GM23248 (cell line): ENCODE measurements around the gene KCNH5. TPM values are rescaled to one million over a fixed set of nuclear protein-coding genes. Genes with fewer than 3 reads are reported as not detected.

Experiments used
- DNase-seq: peaks from one replicate; pipeline ENCODE4 v3.0.0-alpha.2; 2015
- H2AFZ ChIP-seq: fragments of 200-600 bp; sonication (generic); 2 replicates; pipeline ENCODE4 v1.6.1; 2016; ENCODE audit warnings: antibody characterized with exemption
- H3F3A ChIP-seq: fragments of 200-600 bp; sonication (generic); 2 replicates; pipeline ENCODE4 v1.6.1; 2016; ENCODE audit warnings: mild to moderate bottlenecking, antibody characterized with exemption, mixed run types; ENCODE audit not compliant: insufficient read depth
- H3K27ac ChIP-seq: fragments of 200-600 bp; sonication (generic); 2 replicates; pipeline ENCODE4 v1.5.1; 2016; ENCODE audit warnings: mild to moderate bottlenecking
- H3K27me3 ChIP-seq: fragments of 200-600 bp; sonication (generic); replicated peaks from 2 replicates; pipeline ENCODE4 v1.6.1; 2016; ENCODE audit warnings: mild to moderate bottlenecking; ENCODE audit not compliant: insufficient read depth
- H3K36me3 ChIP-seq: fragments of 200-600 bp; sonication (generic); 2 replicates; pipeline ENCODE4 v1.6.1; 2016; ENCODE audit warnings: low read depth, mild to moderate bottlenecking
- H3K4me1 ChIP-seq: fragments of 200-600 bp; sonication (generic); 2 replicates; pipeline ENCODE4 v1.6.1; 2016; ENCODE audit warnings: mild to moderate bottlenecking; ENCODE audit not compliant: insufficient read depth
- H3K4me2 ChIP-seq: fragments of 200-600 bp; sonication (generic); one replicate; pipeline ENCODE4 v1.6.1; 2016; ENCODE audit warnings: mild to moderate bottlenecking; ENCODE audit not compliant: unreplicated experiment
- H3K4me3 ChIP-seq: fragments of 200-600 bp; sonication (generic); 2 replicates; pipeline ENCODE4 v1.5.1; 2016; ENCODE audit warnings: mild to moderate bottlenecking
- H3K79me2 ChIP-seq: fragments of 200-600 bp; sonication (generic); 2 replicates; pipeline ENCODE4 v1.6.1; 2016; ENCODE audit warnings: mild to moderate bottlenecking; ENCODE audit not compliant: insufficient read depth
- H3K9ac ChIP-seq: fragments of 200-600 bp; sonication (generic); 2 replicates; pipeline ENCODE4 v1.6.1; 2016; ENCODE audit warnings: mild to moderate bottlenecking
- H3K9me2 ChIP-seq: fragments of 200-600 bp; sonication (generic); 2 replicates; pipeline ENCODE4 v1.6.1; 2016; ENCODE audit warnings: mixed run types, mild to moderate bottlenecking, moderate library complexity; ENCODE audit not compliant: insufficient read depth
- H3K9me3 ChIP-seq: fragments of 200-600 bp; sonication (generic); one replicate; pipeline ENCODE4 v1.6.1; 2017; ENCODE audit warnings: low read depth
- H4K20me1 ChIP-seq: fragments of 200-600 bp; sonication (generic); 2 replicates; pipeline ENCODE4 v1.6.0; 2016; ENCODE audit not compliant: insufficient read depth
- EZH2 ChIP-seq: fragments of 200-600 bp; sonication (generic); IDR thresholded peaks from 2 replicates; pipeline ENCODE4 v1.6.1; 2018; ENCODE audit warnings: antibody characterized with exemption, mild to moderate bottlenecking; ENCODE audit not compliant: insufficient read depth, poor library complexity, severe bottlenecking
- EZH2phosphoT487 ChIP-seq: fragments of 200-600 bp; sonication (generic); IDR thresholded peaks from 2 replicates; pipeline ENCODE4 v1.6.1; 2018; ENCODE audit warnings: antibody characterized with exemption, moderate library complexity, mild to moderate bottlenecking, low read depth; ENCODE audit not compliant: insufficient read depth
- WGBS, 2 experiments: methylation state at CpG; one replicate each; pipeline ENCODE4 v1.1.6; 2015 to 2017; ENCODE audit warnings: low lambda C conversion rate in 2 of 2, low coverage in 1 of 2; ENCODE audit errors: missing lambda C conversion rate in 2 of 2; 5-methylcytosine and 5-hydroxymethylcytosine counted together
- in situ Hi-C: fragments of 300-500 bp; cut with MboI; formaldehyde crosslinking; loops from 2 replicates; pipeline ENCODE4 v1.15.0; 2020
- polyA plus RNA-seq: library from polyadenylated mRNA; unstranded; fragments of >200 nt; fragmentation: Nextera tagmentation; extraction: Ambion mirVana; gene quantifications from 2 replicates; pipeline ENCODE4 v1.2.1, GENCODE V29; 2016
- total RNA-seq: library from RNA; depleted of rRNA; stranded (reverse); fragments of >200 nt; shearing (Covaris generic); gene quantifications from 2 replicates; pipeline ENCODE4 v1.2.3, GENCODE V29; 2014

Gene KCNH5
- total and polyA plus RNA-seq, 2 experiments from 2014 or later = not detected

DNA sequence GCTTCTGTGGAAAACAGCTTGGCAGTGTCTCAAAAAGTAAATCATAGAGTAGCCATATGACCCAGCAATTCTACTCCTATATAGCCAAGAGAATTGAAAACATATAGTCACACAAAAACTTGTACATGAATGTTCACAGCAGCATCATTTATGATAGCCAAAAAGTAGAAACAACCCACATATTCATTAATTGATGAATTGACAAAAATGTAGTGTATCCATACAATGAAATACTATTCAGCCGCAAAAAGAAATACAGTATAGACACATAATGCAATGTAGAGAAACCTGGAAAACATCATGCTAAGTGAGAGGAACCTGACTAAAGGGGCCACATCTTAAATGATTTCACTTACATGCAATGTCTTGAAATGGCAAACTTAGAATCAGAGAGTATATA, 326.6 kb downstream of the KCNH5 start:
- 50 to 73% methylated on average over 1 of the region's 1 CpG for WGBS, 2 experiments
- no peak for TF ChIP-seq EZH2
- TF ChIP-seq EZH2phosphoT487 = no peak
- H3K79me2 ChIP-seq = no peaks in the 10 kb centered on the region
- in situ Hi-C loops = no loop called here
- H3K9me2 ChIP-seq = no peaks in the 10 kb centered on the region
- H3K4me2 ChIP-seq = no peak overlapping the region
- no peak for DNase-seq
- H3K4me3 ChIP-seq = no peak overlapping the region
- no peaks in the 10 kb centered on the region for H3K4me1 ChIP-seq
- no peaks in the 10 kb centered on the region for H3K27me3 ChIP-seq
- no peak overlapping the region for H3K9ac ChIP-seq
- H3F3A ChIP-seq = no peaks in the 10 kb centered on the region
- no peaks in the 10 kb centered on the region for H4K20me1 ChIP-seq
- no peak overlapping the region for H3K27ac ChIP-seq
- H2AFZ ChIP-seq = no peak overlapping the region
- H3K36me3 ChIP-seq = no peaks in the 10 kb centered on the region
- no peaks in the 10 kb centered on the region for H3K9me3 ChIP-seq

DNA sequence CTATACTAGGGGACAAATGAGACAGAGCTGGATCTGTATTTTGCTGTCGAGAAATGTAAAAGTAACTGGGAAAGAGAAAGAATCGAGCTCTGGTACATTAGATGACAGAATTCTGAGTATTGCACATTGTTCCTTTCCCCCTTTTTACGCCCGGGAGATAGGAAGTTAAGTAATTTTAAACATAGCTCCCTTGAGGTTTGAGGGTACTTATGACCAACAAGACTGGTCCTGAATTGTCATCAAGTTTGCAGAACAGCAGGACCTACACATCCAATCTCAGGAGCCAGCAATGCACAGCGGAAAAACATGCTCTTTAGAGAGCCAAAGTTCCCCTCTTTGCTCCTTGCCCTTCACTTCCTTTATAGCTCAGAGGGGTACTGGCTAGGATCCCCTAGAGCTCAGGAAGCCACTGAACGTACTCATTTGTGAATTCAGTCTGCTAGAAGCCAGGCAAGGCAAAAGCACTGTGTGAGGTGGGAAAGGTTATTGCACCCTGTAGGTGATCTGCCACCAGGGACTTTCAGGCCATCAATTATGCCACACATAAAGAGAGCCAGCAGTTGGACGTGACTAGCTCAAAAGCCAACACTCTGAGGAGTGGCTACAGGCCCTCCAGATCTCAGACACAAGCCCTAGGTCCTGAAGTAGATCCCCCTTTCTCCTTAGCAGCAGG, 333.8 kb downstream of the KCNH5 start:
- no peak for DNase-seq
- Histone ChIP-seq H3K4me2 (no peak overlapping the region), H3K27ac (no peak overlapping the region), H3K79me2 (no peaks in the 10 kb centered on the region), H3K4me3 (no peak overlapping the region), H3K4me1 (no peaks in the 10 kb centered on the region), H2AFZ (no peak overlapping the region), H4K20me1 (no peaks in the 10 kb centered on the region), H3K36me3 (no peaks in the 10 kb centered on the region), H3K9ac (no peak overlapping the region), H3F3A (no peaks in the 10 kb centered on the region), H3K27me3 (no peaks in the 10 kb centered on the region), H3K9me3 (no peaks in the 10 kb centered on the region), H3K9me2 (no peaks in the 10 kb centered on the region)
- WGBS, 2 experiments = 18% methylated on average over 7 of the region's 7 CpGs
- TF ChIP-seq EZH2 (no peak), EZH2phosphoT487 (no peak)
- in situ Hi-C loops = no loop called here

DNA sequence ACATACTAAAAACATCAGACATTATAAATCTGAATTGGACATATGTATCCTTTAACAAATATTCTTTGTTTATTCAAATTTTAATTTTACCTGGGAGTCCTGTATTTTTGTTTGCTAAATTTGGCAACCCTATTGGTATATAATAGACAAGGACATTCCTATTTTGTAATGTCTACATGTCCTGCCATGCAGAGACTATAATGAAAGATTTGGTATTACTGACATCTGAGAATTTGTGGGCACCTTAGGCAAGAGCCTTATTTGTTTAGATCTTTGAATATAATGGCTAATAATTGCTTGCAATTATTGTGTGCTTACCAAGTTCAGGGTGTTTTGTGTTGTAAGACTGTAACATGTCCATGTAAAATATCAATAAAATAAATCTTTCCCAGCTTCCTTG, 334.4 kb downstream of the KCNH5 start:
- Histone ChIP-seq H3K9me2 (no peaks in the 10 kb centered on the region), H3F3A (no peaks in the 10 kb centered on the region), H3K36me3 (no peaks in the 10 kb centered on the region), H3K4me3 (no peak overlapping the region), H3K27me3 (no peaks in the 10 kb centered on the region), H2AFZ (no peak overlapping the region), H3K9me3 (no peaks in the 10 kb centered on the region), H3K4me2 (no peak overlapping the region), H4K20me1 (no peaks in the 10 kb centered on the region), H3K79me2 (no peaks in the 10 kb centered on the region), H3K27ac (no peak overlapping the region), H3K9ac (no peak overlapping the region), H3K4me1 (no peaks in the 10 kb centered on the region)
- in situ Hi-C loops = no loop called here
- TF ChIP-seq EZH2phosphoT487 (no peak), EZH2 (no peak)
- DNase-seq = no peak

DNA sequence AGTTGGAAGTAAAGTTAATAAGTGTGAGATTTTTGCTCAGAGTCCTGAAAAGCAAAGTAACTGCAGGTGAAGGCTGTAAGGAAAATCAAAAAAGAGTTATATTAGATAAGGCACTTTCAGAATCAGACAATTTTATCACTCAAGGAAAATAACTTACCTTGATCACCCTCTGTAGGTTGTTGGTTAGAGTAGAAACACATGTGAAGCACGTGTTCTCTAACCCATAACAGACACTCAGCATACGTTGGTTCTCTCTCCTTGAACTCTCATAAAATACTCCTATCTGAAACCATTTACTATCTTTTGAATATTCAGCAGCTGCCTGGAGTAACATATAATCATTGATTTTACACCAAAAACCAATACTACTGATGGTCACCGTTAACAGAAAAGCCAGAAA, 335.5 kb downstream of the KCNH5 start:
- Histone ChIP-seq H3K9me3 (no peaks in the 10 kb centered on the region), H3K9me2 (no peaks in the 10 kb centered on the region), H3K27me3 (no peaks in the 10 kb centered on the region), H2AFZ (no peak overlapping the region), H3F3A (no peaks in the 10 kb centered on the region), H3K36me3 (no peaks in the 10 kb centered on the region), H3K4me2 (no peak overlapping the region), H3K9ac (no peak overlapping the region), H3K79me2 (no peaks in the 10 kb centered on the region), H3K27ac (no peak overlapping the region), H3K4me3 (no peak overlapping the region), H4K20me1 (no peaks in the 10 kb centered on the region), H3K4me1 (no peaks in the 10 kb centered on the region)
- in situ Hi-C loops = no loop called here
- DNase-seq = no peak
- no peak for TF ChIP-seq EZH2phosphoT487
- no peak for TF ChIP-seq EZH2
- 0 to 4% methylated on average over 3 of the region's 3 CpGs for WGBS, 2 experiments

DNA sequence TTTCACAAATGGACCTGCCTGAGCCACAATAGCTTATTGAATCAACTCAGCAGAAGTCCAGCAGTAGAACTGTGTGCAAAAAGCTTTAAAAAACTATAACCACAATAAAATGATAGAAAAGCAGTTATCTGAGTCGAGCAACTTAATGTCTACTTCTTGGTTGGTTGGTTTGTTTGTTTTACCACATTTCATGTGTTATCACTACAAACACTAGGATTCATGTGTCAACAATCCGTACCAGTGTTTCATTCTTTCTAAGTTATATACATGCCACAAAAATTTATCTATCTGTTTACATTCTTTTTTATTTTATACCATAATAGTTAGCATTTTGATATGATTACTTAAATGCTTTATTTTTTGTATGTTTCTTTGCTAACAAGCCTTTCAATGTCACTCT, 339.0 kb downstream of the KCNH5 start:
- Histone ChIP-seq H3K9ac (no peak overlapping the region), H3K4me2 (no peak overlapping the region), H3F3A (no peaks in the 10 kb centered on the region), H3K4me1 (no peaks in the 10 kb centered on the region), H3K9me3 (no peaks in the 10 kb centered on the region), H3K36me3 (no peaks in the 10 kb centered on the region), H3K27me3 (no peaks in the 10 kb centered on the region), H3K4me3 (no peak overlapping the region), H3K27ac (no peak overlapping the region), H3K9me2 (no peaks in the 10 kb centered on the region), H2AFZ (no peak overlapping the region), H3K79me2 (no peaks in the 10 kb centered on the region), H4K20me1 (no peaks in the 10 kb centered on the region)
- DNase-seq = no peak
- WGBS, 2 experiments = 6 to 8% methylated on average over 2 of the region's 2 CpGs
- in situ Hi-C loops = no loop called here
- no peak for TF ChIP-seq EZH2phosphoT487
- TF ChIP-seq EZH2 = no peak
